GM13977 (cell line): ENCODE results near the gene GSG1L2.

Experiments used
- DNase-seq: peaks from one replicate; pipeline ENCODE4 v3.0.0; 2012; ENCODE audit warnings: low spot score
- in situ Hi-C: fragments of 300-500 bp; cut with MboI; formaldehyde crosslinking; loops from one replicate; pipeline ENCODE4 v1.12.0; 2022; ENCODE audit warnings: low sequenced_read_pairs, low pct_unique_long_range_greater_than_20kb, mixed read lengths, inconsistent platforms; ENCODE audit not compliant: unreplicated experiment
- TF ChIP-seq, protein P1 (sequence below): IDR thresholded peaks from 2 replicates; pipeline ENCODE4 v1.5.1; 2012; ENCODE audit warnings: mild to moderate bottlenecking, control low read depth; ENCODE audit not compliant: insufficient read depth; ENCODE audit errors: extremely low read depth, missing control alignments

GSG1L2 gene

DNA sequence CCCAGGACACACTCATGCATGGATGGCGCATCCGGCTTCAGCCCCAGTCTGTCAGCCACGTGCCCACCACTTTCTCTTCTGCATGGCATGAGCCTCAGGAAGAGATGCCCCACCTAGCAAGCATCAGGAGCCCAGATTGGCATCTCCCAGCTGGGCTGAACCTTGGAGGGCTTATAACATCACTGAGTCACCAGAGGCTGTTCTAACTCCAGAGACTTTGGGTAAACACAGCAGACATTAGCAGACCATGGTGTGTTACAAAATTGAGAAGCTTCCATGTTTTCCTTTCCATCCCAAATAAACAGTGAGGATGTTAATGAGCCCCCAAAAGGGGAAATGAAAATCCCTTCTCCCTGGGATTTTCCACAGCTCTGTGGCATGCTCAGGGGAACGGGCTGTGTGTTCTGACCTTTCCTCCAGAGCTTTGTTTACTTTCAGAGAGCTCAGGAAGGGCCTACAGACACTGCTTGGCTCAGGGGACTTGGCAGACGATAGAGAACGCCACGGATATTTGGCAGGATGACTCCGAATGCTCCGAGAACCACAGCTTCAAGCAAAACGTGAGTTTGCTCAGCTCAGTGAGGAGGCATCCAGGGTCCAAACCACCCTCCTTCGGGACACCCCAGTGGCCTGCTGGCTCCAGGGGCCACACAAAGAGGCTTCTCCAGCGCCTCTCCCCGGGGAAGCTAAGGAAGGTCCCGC lies 20.3 kb upstream of the GSG1L2 start:
- TF ChIP-seq, protein P1, sequence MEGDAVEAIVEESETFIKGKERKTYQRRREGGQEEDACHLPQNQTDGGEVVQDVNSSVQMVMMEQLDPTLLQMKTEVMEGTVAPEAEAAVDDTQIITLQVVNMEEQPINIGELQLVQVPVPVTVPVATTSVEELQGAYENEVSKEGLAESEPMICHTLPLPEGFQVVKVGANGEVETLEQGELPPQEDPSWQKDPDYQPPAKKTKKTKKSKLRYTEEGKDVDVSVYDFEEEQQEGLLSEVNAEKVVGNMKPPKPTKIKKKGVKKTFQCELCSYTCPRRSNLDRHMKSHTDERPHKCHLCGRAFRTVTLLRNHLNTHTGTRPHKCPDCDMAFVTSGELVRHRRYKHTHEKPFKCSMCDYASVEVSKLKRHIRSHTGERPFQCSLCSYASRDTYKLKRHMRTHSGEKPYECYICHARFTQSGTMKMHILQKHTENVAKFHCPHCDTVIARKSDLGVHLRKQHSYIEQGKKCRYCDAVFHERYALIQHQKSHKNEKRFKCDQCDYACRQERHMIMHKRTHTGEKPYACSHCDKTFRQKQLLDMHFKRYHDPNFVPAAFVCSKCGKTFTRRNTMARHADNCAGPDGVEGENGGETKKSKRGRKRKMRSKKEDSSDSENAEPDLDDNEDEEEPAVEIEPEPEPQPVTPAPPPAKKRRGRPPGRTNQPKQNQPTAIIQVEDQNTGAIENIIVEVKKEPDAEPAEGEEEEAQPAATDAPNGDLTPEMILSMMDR, result no peak
- in situ Hi-C loops, result no loop called here
- no peak for DNase-seq

DNA sequence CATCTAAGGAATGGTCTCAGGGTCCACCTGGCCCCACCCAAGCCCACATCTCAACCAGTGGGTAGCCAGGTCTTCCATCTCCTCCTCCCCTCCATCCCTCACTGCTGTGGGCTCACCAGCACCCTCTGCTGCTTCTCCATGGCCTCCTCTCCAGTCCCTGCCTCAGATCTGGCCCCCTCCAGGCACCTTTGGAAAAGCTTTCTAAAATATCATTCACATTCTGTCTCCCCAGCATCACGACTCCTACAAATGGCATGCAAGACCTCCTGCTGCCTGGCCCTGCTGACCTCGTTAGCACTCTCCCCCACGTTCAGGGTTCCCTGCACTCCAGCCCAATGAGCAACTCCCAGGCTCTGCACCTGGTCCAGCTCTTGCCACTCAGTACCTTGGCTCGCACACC lies 17.6 kb upstream of the GSG1L2 start:
- DNase-seq, result no peak
- TF ChIP-seq, protein P1, result no peak
- in situ Hi-C loops, result no loop called here

DNA sequence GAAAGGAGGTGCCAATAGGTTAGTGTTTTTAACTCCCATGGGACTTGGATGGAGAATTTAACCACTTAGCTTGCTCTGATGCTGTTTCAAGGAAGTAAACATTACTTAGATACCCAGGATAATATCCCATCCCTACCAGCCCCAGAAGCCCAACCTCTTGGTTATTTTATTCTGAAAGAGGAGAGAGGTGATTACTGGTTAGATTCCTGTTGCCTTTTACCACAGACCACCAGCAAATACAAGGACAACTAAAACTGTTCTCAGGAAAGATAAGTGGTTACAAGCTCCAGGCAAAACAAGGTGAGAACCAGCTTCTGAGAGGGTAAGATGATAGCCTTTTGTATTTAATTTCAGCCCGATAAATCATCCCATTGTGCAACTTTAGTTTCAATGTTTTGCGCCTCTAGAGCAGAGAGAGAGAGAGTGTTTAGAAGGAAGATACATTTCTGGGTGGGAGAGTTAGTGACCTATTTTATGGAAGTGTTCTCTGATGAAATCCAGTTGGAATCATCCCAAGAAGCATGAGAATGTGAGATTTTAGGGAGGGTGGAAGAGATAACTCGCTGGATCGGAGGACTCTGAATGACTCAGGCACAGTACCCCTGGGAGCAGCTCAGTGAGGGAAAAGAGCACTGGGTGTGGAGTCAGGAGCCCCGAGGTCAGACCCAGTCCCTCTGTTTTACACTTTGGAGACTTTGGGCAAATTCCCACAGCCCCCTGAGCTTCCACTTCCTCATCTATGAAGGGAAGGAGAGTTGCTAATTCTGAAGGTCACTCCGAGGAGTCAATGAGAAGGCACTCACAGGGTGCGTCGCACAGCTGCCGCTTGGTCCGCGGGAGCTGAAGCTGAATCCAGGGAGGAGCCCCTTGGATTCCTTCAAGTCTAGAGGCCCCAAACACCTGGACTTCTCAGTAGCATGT lies 15.9 kb upstream of the GSG1L2 start:
- in situ Hi-C loops, result no loop called here
- no peak for DNase-seq
- TF ChIP-seq, protein P1, result no peak

GRCh38 chr17:9833922-9834321 lies 12.0 kb upstream of the GSG1L2 start:
- TF ChIP-seq, protein P1, result no peak
- in situ Hi-C loops, result no loop called here
- DNase-seq, result no peak

DNA sequence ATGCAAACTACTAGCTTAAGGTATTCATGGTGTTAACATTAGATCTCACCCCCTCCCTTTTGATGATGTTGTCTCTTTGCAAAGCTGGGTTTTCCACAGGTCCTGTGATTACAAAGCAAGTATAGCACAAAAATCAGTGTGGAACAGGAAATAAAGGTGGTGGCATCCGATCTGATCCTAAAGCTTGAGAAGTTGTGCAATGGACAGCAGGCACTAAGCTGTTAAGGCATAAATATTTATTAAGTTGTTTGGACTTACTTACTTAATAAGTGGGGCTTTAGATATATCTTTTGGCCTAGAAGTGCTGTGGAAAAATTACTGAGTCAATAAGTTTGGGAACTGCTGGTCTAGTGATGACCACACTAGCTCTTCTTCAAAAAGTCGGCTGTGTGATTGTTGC lies 8.8 kb upstream of the GSG1L2 start:
- DNase-seq, result no peak

DNA sequence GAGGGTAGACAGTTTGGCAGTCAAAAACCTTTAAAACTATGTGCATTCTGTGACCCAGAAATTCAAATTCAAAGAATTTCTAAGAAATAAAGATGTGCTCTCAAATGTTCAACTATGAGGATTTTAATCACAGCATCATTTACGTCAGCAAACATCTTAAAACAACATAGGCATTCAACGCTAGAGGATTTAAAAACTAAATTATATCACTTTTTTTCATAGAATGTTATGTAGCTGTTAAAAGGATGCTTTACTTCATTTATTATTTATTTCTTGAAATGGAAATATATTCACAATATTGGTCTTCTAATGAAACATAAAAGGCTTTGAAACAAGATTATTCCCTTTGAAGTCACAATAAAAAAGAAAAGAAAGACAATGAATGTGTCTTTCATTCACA lies 7.5 kb upstream of the GSG1L2 start:
- TF ChIP-seq, protein P1, result no peak
- in situ Hi-C loops, result no loop called here

More for the DNA sequence above, 8.8 kb upstream of the GSG1L2 start:
- in situ Hi-C loops, result no loop called here
- TF ChIP-seq, protein P1, result no peak

More for the DNA sequence above, 7.5 kb upstream of the GSG1L2 start:
- no peak for DNase-seq
